Activated CD8-positive, alpha-beta memory T cell treated with anti-CD3 and anti-CD28 coated beads for 1 hour (primary cell): ENCODE data around the gene LRCH2.
"Not testable (repeated sequence)": the region's sequence is repeated elsewhere in the genome, so short reads cannot be mapped to it uniquely, and the experiment has no call there.

Experiments
- DNase-seq, 2 donors: peaks; one replicate each; pipeline ENCODE4 v3.0.0-alpha.2; 2020; ENCODE audit warnings: low read depth in 1 of 2; ENCODE audit errors: extremely low read depth in 1 of 2

LRCH2 gene

DNA sequence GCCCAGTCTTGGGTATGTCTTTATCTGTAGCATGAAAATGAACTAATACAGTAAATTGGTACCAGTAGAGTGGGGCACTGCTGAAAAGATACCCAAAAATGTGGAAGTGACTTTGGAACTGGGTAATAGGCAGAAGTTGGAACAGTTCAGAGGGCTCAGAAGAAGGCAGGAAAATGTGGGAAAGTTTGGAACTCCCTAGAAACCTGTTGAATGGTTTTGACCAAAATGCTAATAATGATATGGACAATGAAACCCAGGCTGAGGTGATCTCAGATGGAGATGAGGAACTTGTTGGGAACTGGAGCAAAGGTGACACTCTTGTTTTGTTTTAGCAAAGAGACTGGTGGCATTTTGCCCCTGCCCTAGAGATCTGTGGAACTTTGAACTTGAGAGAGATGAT, 24.3 kb downstream of the LRCH2 start:
- DNase-seq = not testable (repeated sequence)

DNA sequence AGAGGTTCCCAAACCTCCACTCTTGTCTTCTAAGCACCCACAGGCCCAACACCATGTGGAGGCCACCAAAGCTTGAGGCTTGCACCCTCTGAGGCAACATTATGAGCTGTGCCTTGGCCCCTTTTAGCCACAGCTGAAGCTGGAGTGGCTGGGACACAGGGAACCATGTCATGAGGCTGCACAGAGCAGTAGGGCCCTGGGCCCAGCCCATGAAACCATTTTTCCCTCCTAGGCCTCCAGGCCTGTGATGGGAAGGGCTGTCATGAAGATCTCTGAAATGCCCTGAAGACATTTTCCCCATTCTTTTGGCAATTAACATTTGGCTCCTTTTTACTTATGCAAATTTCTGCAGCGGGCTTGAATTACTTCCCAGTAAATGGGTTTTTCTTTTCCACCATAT, 29.9 kb downstream of the LRCH2 start:
- no peak for DNase-seq

DNA sequence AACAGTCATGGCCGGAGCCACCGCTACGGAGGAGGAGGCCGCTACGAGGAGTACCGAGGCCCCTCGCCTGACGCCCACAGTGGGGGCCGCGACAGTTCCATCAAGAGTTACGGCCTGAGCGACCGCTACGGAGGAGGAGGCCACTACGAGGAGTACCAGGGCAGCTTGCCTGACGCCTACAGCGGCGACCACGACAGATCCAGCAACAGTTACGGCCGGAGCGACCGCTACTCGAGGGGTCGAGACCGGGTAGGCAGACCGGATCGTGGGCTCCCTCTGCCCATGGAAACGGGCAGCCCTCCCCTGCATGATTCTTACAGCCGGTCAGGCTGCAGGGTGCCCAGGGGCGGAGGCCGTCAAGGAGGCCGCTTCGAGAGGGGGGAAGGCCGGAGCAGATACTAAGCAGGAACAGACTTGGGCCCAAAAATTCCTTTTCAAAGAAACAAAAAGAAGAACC, 41.6 kb downstream of the LRCH2 start:
- DNase-seq = no peak

DNA sequence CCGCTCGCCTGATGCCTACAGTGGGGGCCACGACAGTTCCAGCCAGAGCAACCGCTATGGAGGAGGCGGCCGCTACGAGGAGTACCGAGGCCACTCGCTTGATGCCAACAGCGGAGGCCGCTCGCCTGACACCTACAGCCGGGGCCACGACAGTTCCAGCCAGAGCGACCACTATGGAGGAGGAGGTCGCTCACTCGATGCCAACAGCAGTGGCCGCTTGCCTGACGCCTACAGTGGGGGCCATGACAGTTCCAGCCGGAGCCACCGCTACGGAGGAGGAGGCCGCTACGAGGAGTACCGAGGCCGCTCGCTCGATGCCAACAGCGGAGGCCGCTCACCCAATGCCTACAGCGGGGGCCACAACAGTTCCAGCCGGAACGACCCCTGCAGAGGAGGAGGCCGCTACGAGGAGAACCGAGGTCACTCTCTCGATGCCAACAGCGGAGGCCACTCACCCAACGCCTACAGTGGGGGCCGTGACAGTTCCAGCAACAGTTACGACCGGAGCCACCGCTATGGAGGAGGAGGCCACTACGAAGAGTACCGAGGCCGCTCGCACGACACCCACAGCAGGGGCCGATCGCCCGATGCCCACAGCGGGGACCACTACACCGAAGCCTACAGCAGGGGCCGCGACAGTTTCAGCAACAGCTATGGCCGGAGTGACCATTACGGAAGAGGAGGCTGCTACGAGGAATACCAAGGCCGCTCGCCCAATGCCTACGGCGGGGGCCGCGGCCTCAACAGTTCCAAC, 42.2 kb downstream of the LRCH2 start:
- no peak for DNase-seq

DNA sequence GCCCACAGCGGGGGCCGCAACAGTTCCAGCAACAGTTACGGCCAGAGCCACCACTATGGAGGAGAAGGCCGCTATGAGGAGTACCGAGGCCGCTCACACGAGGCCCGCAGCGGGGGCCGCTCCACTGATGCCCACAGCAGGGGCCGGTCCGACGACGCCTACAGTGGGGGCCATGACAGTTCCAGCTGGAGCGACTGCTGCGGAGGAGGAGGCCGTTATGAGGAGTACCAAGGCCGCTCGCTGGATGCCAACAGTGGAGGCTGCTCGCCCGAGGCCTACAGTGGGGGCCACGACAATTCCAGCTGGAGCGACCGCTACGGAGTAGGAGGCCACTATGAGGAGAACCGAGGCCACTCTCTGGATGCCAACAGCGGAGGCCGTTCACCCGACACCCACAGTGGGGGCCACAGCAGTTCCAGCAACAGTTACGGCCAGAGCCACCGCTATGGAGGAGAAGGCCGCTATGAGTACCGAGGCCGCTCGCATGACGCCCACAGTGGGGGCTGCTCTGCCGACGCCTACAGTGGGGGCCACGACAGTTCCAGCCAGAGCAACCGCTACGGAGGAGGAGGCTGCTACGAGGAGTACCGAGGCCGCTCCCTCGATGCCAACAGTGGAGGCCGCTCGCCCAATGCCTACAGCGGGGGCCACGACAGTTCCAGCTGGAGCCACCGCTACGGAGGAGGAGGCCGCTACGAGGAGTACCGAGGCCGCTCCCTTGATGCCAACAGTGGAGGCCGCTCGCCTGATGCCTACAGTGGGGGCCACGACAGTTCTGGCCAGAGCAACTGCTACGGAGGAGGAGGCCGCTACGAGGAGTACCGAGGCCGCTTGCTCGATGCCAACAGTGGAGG, 43.0 kb downstream of the LRCH2 start:
- DNase-seq = no peak

DNA sequence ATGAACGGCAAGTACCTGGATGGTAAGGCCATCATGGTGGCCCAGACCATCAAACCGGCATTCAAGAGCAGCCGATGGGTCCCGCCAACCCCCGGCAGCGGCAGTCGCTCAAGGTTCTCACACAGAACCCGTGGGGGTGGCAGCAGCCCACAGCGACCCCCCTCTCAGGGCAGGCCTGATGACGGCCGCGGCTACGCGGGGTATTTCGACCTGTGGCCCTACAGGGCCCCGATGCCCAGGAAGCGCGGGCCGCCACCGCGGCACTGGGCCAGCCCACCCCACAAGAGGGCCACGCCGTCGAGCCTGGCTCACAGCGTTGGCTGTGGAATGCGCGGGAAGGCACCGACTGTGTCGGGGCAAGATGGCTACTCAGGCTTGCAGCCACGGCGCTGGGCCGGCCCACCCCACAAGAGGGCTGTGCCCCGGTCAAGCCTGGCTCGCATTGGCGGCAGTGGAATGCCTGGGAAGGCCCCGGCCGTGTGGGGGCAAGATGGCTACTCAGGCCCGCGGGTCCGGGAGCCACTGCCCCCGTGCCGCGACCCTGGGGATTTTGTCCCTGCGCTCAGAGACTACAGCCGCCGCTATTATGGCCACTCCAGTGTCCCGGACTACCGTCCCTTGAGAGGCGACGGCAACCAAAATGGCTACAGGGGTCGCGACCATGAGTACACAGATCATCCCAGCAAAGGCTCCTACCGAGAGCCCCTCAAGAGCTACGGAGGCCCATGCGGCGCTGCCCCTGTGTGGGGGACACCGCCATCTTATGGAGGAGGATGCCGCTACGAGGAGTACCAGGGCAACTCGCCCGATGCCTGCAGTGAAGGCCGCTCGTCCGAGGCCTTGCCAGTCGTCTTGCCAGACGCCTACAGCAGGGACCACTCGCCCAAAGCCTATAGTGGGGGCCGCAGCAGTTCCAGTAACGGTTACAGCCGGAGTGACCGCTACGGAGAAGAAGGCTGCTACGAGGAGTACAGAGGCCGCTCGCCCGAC, 44.0 kb downstream of the LRCH2 start:
- DNase-seq = no peak

DNA sequence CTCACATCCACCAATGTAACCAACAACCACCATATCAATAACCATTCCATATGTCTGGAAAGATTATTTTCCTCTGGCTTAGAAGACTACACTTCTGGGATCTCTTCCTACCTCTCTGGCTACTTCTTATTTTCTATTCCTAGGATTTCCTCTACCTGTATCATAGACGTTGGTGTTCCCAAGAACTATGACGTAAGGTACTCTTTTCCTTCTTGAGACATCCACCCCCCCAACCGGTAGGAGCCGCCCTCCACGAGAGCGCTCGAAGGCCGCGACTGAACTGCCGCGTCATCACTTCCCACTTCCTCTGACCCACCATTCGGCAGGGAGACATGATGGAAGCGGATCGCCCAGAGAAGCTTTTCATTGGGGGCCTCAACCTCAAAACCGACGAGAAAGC, 44.8 kb downstream of the LRCH2 start, which contains the start of gene RBMXL3:
Gene RBMXL3, plus strand, starts transcription at position 301 of the 400 bp plus-strand sequence. Its CDS starts 32 bp downstream, at position 333.
- DNase-seq = no peak

DNA sequence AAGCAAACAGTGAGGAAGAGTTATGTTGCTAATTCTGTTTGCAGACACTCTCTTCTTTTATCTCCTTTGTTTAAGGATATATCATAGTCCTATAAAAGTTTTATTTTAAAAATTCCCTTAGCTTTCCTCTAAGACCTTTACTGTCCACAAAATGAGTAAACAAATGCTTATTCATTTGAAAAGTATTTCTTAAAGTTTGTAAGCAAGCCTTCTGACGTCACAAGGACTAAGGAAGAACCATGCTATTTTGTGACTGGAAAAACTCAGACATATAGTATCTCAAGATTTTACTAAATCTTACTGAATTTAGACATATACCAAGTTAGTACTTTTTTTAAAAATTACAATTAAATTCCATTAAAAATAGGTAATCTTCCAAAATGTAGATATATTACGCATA, 49.9 kb downstream of the LRCH2 start:
- DNase-seq = no peak

DNA sequence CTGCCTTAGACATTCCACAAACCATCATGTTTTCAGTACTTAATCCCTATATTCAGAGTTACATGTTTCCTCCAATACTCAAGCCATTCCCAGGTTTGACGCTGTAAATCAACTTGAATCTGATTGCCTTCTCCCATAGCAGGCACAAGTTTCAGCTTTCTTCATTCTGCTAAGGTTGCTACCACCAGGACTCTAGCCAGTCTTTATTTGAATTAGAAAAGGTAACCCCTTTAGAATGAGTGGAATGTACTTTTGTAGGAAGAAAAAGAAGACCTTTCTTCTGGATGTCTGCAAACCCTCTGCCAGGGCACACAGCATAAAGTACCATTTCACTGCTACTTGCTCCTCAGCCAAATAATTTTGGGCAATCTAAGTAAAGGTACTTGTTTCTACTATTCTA, 55.4 kb downstream of the LRCH2 start:
- no peak for DNase-seq

DNA sequence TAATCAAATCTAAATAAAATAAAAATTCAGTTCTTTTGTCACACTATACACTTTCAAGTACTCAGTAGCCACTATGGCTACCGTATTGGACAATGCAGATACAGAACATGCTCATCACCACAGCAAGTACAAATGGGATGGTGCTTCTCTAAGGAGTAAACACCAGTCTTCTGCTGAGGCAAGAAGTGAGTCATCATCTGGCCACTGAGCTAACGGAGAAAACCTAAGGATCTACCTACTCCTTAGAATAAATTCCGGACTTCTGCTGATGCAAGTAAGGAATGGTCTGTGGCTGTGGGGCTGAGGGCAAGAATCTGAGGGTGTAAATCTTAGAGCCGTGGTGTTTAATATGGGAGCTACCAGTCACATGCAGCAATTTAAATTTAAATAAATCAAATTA, 56.0 kb downstream of the LRCH2 start:
- no peak for DNase-seq

DNA sequence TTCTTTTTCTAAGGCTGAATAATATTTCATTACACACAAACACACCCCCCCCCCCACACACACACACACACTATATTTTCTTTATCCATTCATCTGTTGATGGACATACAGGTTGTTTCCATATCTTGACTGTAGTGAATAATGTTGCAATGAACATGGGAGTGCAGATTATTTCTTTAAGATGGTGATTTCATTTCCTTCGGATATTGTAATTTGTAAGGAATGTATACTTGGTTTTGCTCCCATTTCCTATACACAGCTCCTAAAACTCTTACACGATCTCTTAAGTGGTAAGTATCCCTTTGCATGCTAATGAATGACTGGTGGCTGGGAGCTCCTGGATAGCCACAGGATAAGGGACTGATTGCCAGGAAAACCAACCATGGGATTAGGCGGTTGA, 59.3 kb downstream of the LRCH2 start:
- DNase-seq = no peak

DNA sequence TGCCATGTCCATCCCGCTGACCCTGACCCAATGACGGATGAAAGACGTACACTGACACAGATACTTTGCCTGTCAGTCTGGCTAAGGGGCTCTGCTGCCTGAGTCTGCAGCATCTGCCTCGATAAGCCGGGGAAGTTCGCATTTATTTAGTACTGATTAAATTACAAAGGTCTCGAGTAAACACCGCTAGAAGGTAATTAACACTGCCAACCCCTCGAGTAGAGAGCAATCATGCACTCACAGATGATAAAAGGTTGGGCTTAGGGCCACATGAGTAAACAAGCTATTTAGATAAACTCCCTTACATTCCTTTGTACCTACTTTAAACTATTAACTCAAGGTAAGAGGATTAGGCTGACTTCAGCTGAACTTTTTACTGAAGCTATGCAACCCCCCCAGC, 60.7 kb downstream of the LRCH2 start:
- no peak for DNase-seq

DNA sequence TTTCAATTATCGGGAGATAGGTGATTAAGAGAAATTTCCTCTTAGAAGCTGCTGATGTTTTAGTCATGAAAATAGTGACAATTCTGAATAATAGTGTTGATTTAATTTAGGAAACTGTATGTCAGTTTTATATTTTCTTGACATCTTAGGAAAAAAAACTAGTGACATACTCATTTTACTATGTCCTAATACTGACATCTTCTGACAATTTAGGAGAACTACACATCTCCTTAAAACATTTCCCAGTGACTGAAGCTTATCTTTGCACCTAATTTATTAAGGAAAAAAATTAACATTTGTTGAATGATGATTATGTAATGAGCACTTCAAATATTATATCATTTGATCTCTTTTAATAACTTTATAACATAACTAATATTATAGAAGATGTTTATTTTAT, 86.7 kb downstream of the LRCH2 start:
- DNase-seq = no peak

DNA sequence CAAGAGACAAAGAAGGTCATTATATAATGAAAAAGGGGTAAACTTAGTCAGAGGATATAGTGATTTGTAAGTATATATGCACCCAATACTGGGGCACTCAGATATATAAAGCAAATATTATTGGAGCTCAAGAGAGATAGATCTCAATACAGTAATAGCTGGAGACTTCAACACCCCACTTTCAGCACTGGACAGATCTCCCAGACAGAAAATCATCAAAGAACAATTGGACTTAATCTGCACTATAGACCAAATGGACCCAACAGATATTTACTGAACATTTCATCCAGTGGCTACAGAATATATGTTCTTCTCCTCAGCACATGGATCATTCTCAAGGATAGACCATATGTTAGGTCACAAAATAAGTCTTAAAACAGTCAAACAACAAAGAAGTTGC, 91.8 kb downstream of the LRCH2 start:
- DNase-seq = no peak

DNA sequence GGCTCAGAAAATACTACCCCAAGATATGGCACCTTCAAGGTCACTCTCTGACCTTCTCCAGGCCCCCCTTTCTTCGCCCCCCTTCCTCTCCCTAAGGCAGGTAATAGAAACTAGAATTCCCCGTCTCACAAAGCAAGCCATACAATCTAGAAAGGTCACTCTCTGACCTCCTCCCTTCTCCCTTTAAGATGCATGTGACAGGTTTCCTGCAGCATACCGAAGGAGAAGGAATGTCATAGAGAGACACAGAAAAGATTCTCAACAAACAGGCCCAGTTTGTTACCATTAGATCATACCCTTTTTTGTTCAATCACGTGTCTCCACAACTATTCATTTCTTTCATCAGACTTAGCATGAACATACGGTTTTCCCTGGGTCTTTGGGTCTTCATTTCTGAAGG, 95.9 kb downstream of the LRCH2 start:
- no peak for DNase-seq

DNA sequence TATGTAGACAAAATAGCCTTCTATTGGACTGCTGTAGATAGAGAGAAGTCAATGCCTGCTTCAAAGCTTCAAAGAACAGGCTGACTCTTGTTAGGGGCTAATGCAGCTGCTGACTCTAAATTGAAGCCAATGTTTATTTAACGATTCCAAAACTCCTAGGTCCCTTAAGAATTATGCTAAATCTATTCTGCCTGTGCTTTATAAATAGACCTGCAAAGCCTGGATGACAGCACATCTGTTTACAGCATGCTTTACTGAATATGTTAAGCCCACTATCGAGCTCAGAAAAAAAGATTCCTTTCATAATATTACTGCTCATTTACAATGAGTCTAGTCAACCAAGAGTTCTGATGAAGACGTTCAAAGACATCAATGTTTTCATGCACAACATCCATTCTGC, 99.5 kb downstream of the LRCH2 start:
- DNase-seq = no peak

DNA sequence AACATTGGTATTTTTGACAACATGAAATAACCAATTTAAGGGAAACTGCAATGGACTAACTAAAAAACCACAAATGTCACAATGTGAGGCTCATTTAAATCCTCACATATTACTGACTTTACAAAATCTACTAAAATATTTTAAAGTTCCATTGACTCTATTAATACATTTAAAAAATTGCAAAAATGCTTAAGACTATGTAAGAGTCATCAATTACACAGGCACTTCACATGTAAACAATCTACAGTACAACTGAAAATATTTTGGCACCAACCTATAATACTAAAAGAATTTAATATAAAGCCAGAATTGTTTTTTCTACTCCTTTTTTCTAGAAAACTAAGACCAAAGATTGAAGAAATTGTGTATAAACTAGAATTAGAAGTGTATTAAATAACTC, 121.5 kb downstream of the LRCH2 start:
- DNase-seq = no peak

DNA sequence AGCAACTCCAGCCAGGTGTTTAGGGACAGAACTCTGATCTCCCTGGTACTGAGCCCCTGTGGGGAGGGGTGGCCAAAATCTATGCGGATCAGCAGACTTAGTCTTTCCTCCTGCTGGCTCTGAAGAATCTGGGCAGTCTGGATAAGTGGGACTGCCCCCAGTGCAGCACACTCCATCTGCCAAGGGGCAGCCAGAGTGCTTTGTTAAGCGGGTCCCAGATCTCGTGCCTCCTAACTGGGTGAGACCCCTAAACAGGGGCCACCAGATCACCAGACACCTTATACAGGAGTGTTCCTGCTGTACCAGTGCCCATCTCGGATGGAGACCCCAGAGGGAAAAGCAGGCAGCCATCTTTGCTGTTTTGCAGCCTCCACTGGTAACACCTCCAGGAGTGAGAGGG, 135.0 kb downstream of the LRCH2 start:
- no peak for DNase-seq

DNA sequence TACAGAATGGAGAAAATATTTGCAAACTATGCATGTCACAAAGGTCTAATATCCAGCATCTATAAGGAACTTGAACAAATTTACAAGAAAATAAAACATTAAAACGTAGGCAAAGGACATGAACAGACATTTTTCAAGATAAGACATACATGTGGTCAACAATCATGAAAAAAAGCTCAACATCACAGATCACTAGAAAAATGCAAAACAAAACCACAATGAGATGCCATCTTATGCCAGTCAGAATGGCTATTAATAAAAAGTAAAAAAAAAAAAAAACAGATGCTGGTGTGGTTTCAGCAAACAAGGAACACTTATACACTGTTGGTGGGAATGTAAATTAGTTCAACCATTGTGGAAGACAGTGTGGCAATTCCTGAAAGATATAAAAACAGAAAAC, 140.7 kb downstream of the LRCH2 start:
- no peak for DNase-seq

DNA sequence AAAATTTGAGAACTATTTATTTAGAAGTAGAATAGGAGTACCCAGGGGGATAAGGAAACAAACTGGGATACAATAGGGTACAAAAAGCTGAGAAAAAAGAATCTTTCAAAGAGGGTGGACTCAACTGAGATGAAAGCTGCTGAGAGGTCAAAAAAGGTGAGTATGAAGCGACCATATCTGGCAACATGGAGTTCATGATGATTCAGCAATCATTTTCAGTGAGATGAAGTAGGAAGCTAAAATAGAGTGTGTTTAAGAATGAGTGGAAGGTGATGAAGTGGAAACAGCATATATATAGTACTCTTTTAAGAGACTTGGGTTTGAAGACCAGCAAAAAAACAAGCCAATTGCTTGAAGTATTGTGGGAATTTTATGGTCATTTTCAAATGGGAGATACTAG, 144.5 kb downstream of the LRCH2 start:
- no peak for DNase-seq

DNA sequence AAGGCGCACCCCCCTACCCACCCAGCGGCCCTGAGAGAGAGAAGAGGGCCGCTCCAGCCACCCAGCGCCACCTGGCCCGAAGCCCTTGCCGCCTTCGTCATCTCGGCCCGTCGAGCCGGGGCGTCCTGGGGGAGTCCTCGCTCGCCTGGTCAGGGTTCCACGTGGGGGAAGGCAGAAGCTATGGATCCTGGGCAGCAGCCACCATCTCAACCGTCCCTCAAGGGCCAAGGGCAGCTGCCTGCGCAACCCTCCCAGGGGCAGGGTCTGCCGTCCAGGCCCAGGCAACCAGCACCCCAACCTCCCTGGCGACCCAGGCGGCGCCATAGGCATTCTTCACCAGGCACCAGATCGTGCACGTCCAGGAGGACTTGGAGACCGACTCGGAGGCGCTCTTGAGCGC, 165.0 kb downstream of the LRCH2 start:
- DNase-seq = no peak
